Stimulated activated CD4-positive, alpha-beta T cell treated with anti-CD3 and anti-CD28 coated beads, Interleukin-4, amount 100 ng/mL, for 48 hours (primary cell): ENCODE results near the gene PAIP2.
"Not testable (repeated sequence)": the region's sequence is repeated elsewhere in the genome, so short reads cannot be mapped to it uniquely, and the experiment has no call there.

Source experiments
- DNase-seq, 2 donors: peaks; one replicate each; pipeline ENCODE4 v3.0.0-alpha.2; 2020; ENCODE audit warnings: low read depth in 2 of 2

The PAIP2 gene

GRCh38 chr5:139391570-139392323 is 50.1 kb downstream of the PAIP2 start:
- no peak for DNase-seq

DNA sequence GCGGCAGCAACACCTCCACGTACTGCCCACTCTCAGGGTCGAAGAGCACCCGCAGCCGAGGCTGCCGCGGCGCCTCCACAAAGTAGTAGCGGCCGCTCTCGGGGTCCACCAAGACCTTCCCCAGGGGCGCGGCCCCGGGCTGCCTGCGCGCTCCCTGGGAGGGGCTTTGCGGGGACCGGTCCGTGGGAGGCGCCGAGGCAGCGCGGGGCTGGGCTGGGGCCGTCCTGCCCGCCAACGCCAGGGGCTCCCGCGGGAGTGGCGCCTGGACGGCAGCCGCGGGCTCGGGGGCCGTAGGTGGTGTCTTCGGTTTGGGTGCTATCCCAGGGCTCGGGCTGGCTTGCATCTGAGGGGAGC is 50.6 kb downstream of the PAIP2 start:
- no peak for DNase-seq

DNA sequence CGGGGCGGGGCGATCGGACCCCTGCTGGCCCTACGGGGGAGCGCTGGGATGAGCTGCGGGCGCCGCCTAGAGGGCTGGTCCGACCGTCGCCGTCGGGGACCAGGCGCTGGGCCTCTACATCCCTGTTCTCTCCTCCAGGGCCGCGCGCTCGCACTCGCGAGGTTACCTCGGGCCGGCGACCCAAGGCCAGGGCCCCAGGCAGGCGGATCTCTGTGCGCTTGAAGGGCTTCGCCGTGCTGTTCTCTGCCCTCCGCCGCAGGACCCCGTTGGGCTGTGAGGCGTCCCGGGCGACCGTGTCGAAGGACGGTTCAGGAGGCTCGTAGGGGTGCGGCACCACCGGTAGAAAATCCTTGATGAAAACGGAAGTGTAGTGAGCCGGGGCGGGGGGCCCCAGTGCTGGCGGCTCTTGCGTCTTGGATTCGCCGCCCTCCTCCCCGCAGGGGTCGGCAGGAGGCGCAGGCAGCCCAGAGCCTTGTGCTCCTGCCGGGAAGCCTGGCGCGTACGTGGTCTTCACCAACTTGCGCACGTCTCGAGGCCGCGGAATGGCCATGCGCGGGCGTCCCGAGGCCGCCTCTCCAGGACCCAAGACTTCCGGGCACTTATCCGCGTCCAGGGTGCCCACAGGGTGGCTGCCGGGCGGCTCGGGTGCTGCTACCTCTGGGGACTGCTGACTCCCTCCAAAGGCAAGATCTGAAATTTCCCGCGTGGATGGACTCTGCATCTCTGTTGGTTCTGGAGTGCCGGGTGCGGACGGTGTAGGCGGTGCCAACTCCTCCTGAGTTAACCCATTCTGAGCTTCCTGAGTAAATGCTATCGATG is 51.2 kb downstream of the PAIP2 start:
- DNase-seq: peak; percentile 83 to 86

GRCh38 chr5:139393497-139394122 is 52.0 kb downstream of the PAIP2 start:
- DNase-seq: no peak

GRCh38 chr5:139394123-139394653 is 52.5 kb downstream of the PAIP2 start:
- peak in 1 of 2 donors; percentile 44 for DNase-seq

DNA sequence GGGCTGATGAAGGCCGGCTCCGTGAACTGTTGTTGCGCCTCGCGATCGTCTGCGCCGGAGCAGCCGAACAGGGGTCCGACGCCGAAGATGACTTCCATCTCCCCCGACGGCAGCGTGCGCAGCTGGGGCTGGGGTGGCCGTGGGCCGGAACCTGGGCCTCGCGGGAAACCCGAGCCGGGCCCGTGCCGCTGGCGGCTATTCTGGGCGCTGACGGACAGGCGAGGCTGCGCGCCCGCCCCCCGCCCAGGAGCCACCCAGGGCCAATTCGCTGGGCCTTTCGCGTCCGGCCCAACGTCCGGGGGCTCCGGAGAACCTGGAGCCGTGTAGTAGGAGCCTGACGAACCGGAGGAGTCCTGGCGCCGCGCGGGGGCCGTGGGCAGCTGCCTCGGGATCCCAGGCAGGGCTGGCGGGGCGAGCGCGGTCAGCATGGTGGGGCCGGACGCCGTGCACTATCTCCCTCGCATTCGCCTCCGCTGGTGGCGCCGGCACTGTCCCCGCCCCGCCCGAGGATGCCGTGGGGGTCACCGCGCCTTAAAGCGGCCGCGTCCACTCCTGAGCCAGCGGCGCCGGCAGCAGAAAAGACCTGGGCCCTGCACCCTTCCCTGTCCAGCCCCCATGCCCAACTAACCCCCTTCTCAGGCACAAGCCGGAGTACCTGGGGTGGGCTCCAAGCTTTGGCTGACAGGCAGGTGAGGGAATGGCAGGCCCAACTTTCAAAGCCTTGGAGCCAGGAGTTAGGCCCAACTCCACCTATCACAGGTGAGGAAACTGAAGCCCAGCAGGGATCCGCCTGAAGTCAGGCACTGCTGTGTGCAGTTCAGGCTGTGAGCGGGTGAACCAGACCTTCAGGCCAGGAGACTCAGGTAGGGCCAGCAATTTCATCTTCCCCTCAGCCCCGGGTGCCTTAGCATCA is 53.3 kb downstream of the PAIP2 start, which contains the start of gene PROB1:
TSS of gene PROB1 (minus strand) at position 451 of the 913 bp plus-strand sequence. CDS start at position 428, 23 bp downstream.
- no peak for DNase-seq

DNA sequence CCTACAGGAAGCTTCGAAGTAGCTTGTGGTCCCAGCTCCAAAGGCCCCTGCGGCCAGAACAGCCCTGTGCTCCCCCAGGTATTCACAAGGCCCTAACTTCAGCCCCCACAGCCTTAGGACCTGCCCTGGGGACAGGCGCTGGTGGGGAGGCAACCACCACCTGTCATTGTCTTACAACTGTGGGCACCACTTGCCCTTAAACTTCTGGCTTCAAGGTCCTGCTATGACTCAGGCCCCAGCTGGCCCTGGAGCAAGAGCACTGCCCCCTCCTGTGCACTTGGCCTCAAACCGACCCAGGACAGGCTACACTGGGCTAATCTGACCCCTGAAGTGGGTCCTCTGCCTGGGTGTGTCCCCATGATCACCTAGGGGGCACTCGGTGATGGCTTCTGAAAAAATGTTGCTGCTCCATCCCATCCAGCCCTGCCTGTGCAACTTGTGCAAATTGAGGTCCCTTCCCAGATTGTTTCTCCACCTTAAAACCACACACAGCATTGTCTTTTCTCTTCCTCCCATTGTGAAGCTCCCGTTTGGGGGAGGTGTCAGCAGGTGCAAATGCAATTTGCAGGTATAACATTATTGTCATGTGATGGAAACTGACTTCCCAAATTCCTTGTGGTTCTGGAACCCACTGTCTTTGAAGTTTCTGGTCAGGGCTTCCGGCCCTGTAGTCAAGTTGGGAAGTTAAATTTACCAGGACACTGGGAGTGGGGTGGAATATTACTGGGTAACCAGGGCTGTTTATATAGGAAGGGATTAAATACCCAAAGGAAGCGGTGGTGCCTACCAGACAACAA is 54.4 kb downstream of the PAIP2 start:
- no peak for DNase-seq

GRCh38 chr5:139396691-139397090 is 55.0 kb downstream of the PAIP2 start:
- DNase-seq: no peak

GRCh38 chr5:139397921-139398320 is 56.3 kb downstream of the PAIP2 start:
- no peak for DNase-seq

- no peak for DNase-seq
Measured at GRCh38 chr5:139399501-139400121, 58.0 kb downstream of the PAIP2 start.

GRCh38 chr5:139401546-139401945 is 59.9 kb downstream of the PAIP2 start:
- no peak for DNase-seq

DNA sequence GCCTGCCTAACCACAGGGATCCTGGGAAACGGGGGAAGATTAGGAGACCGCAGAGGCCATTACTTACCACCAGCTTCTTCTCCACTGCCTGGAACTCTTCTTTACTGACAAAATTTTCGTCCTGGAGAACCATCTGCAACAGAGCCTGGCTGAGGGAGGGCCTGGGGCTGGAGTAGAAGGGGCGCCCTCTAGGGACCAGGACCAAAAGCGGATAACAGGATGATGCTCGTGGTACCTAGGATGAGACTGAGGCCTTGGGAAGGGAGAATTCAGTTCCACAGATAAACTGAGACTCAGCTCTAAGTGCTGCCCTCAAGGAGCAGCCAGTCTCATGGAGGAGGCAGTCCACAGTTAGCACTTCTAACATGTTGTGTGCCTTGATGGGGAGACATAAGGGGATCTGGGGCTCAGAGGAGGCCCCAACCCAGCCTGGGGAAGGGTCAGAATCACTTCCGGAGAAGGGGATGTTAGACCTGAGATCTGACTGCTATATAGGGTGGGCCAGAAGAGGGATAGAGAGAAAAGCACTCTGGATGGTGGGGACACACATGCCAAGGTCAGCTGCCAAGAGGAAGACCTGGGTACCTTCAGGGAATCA is 61.0 kb downstream of the PAIP2 start:
- DNase-seq: no peak

DNA sequence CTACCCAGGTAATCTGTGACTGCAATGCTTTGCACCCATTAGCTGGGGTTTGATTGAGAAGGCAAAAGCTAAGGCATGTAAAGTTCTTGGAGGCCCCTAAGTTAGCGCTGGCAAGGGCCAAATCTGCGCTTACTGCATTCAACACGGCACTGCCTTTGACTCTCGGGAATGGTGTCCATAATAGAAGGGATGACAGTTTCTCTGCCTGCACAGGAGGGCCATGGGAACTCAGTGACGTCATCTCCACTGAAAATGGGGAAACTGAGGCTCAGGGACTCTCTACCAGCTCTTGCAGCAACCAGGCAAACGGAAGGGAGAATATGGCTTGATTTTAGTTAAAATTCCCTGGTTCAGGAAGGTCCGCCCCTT is 61.7 kb downstream of the PAIP2 start:
- no peak for DNase-seq

DNA sequence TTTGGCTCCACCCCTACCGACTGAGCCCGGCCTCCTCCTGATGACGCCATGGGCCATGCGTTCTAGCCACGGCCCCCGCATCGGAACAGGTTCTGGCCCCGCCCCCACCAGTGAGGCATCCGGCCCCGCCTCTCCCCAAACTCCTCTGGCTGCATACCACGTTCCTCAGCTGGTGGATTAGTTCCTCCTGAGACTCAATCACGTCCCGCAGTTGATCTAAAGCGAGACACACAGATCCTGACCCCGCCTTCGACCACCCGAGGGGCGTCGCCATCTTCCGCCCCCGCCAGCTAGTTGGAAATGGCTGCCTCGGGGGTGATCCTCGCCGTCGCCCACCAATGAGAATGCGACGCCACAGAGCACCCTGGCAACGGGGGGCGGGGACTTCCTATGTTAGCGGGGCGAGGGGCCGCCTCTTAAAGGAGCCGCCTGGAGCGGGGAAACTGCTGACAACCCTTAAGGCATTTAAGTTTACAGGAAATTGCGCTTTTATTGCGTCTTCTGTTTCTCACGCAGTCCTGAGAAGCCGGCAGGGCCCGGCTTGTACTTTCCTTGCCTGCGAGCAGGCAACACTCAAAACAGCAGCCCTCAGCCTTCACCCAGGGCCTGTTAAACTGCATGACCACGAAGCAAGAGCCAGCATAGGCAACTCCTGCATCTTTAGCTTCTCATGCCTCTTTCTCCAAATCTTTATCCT is 62.3 kb downstream of the PAIP2 start, which contains the start of gene SPATA24:
TSS of gene SPATA24 (minus strand) at position 303 of the 697 bp plus-strand sequence. CDS start at position 274, 29 bp downstream.
- DNase-seq: peak; percentile 97 to 98

DNA sequence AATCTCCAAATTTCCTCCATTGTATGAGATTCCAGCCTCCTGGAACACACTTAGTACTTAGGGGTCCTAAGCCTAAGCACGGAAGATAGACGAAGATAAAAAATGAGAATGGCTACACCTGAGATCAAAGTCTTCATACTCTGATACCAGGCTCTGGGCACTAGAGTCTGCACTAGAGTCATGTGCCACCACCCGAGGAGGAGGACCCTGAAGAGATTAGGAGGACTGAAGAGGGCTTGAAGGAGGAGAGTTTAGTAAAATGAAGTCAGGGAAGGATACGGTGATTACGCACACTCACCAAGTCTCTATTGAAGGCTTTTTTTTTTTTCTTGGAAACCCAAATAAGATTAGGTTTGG is 62.8 kb downstream of the PAIP2 start:
- no peak for DNase-seq

- no peak for DNase-seq
Measured at GRCh38 chr5:139406963-139407362, 65.3 kb downstream of the PAIP2 start.

DNA sequence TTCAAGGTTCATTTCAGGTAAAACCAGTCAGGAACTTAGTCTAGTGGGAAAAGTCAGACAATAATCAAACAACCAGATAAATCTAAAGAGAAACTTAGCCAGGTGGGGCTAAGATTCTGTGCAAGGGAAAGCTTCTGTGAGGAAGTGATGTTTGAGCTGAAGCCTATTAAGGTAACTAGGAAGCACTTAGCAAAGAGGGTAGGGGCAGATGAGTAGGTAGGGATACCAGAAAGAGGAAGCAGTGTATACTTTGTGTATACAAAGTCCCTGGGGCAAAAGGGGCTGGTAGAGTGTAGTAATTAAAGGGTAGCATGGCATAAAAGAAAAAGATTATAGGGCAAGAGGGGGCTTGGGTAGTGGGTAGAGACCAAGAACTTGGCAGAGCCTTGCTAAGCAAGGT is 65.9 kb downstream of the PAIP2 start:
- DNase-seq: no peak

DNA sequence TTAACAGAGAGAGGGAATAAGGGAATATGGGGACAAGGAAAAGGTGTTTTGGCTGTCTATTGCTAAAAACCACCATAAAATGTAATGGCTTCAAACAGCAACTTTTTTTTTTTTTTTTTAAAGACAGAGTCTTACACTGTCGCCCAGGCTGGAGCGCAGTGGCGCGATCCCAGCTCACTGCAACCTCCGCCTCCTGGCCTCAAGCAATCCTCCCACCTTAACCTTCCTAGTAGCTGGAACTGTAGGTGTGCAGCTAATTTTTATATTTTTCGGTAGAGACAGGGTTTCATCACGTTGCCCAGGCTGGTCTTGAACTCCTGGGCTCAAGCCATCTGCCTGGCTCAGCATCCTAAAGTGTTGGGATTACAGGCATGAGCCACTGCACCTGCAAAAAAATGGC is 66.5 kb downstream of the PAIP2 start:
- DNase-seq: no peak

GRCh38 chr5:139409116-139409515 is 67.5 kb downstream of the PAIP2 start:
- not testable (repeated sequence) for DNase-seq
